ENCODE data around the gene SLC29A1.

The SLC29A1 gene

DNA sequence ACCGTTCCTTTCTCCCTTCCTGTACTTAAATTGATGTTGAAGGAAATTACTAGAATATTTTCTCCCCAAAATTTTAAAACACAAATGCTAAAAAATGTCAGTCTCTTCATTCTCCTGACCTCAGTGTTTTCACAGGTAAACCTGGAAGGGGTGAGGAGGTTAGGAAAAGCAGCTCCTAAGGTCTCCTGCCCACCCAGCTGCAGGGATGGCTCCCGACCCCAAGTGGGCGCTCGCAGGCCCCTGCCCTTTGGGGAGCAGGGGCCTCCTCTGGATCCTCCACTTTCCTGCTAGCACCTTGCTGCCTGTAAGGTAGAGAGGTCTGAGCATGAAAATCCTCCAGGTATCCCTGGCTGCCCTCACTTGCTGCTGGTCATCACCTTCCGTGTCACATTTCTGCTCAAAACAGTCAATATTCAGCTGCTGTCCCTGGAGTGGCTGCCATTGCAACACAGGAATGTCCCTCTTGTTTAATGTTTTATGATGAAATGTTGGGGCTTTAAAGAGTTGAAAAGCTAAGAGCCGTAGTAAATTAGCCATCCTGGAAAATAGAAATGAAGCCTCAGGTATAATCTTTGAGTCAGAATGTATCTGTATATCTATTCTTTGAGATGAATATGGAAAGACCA, 12.6 kb downstream of the SLC29A1 start:
- in situ Hi-C loops (cut with HindIII; ENCODE audit: low sequenced_read_pairs) = no loop called here
- H3K4me3 ChIP-seq (ENCODE audit: low read depth, low read length) = no peak overlapping the region
- TF ChIP-seq, protein P1, sequence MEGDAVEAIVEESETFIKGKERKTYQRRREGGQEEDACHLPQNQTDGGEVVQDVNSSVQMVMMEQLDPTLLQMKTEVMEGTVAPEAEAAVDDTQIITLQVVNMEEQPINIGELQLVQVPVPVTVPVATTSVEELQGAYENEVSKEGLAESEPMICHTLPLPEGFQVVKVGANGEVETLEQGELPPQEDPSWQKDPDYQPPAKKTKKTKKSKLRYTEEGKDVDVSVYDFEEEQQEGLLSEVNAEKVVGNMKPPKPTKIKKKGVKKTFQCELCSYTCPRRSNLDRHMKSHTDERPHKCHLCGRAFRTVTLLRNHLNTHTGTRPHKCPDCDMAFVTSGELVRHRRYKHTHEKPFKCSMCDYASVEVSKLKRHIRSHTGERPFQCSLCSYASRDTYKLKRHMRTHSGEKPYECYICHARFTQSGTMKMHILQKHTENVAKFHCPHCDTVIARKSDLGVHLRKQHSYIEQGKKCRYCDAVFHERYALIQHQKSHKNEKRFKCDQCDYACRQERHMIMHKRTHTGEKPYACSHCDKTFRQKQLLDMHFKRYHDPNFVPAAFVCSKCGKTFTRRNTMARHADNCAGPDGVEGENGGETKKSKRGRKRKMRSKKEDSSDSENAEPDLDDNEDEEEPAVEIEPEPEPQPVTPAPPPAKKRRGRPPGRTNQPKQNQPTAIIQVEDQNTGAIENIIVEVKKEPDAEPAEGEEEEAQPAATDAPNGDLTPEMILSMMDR (IDR thresholded peaks at IDR 0.05; ENCODE audit: low read depth, low read length) = no peak
- DNase-seq (ENCODE audit: low read depth, low spot score) = no peak

DNA sequence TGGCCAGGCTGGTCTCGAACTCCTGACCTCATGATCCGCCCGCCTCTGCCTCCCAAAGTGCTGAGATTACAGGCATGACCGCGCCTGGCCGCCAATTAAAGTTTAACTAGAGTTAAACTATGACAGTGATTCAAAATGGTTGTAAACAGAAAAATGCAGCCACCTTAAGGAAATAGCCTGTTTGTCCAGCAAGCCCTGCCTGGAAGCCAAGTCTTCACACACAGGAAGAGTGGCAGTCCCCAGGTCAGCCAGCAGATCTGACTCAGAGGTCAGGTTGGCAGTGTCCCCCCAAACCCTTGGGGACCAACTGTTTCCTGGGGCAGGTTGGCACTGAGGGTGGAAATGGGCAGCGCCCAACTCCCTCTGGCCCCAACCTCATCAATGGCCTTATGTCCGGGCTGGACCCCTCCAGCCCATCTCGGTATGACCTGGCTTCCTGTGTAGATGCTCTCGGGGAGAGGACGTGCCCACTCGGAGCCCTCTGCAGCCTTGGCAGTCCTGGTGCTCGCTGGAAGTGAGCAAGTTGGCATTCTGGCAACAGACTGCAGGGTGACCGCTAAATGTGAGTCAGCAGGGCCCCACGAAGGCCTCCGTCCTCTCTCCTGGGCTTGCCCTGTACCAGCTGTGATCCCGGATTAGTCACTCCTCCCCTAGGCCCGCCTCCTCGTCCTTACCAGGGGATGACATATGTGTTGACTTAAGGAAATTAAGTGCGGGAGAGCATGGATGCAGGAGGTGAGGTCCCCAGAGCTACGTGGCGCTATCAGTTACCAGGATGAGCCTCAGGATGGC, 13.8 kb downstream of the SLC29A1 start:
- in situ Hi-C loops (cut with HindIII; ENCODE audit: low sequenced_read_pairs) = no loop called here

DNA sequence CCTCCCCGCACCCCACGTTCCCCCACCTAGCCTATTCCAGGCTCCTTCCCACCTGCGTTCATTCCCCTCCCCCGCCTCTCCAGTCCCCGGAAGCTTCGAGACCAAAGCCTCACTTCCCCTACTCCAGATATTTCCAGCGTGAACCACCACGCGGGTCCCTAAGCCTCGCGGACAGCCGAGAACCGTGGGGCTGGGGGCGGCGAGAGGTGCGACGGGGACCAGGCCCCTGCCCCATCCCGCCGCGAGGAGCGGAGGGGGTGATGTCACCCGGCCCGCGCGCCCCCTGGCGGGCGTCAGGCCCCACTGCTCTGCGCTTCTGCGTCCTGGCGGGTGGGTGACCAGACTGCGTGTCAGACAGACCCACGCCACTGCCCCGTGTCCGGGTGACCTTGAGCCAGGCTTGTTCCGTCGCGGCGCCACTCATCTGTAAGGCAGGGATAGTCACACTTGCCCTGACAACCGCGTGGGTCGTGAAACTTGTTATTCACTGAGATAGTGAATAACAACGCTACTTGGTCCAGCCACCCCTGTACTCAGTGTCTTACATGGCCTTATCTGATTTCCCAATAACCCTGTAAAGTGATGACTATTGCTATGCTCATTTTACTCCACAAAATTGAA, 14.5 kb downstream of the SLC29A1 start:
- DNase-seq (ENCODE audit: low read depth, low spot score) = peak; percentile 65
- TF ChIP-seq, protein P1 (IDR thresholded peaks at IDR 0.05; ENCODE audit: low read depth, low read length) = peak; percentile 89
- H3K4me3 ChIP-seq (ENCODE audit: low read depth, low read length) = peak overlapping the region; percentile 58
- in situ Hi-C loops (cut with HindIII; ENCODE audit: low sequenced_read_pairs) = no loop called here

More for the DNA sequence above, 13.8 kb downstream of the SLC29A1 start:
- DNase-seq (ENCODE audit: low read depth, low spot score) = peak; percentile 95
- H3K4me3 ChIP-seq (ENCODE audit: low read depth, low read length) = peak overlapping the region; percentile 58
- TF ChIP-seq, protein P1 (IDR thresholded peaks at IDR 0.05; ENCODE audit: low read depth, low read length) = no peak

DNA sequence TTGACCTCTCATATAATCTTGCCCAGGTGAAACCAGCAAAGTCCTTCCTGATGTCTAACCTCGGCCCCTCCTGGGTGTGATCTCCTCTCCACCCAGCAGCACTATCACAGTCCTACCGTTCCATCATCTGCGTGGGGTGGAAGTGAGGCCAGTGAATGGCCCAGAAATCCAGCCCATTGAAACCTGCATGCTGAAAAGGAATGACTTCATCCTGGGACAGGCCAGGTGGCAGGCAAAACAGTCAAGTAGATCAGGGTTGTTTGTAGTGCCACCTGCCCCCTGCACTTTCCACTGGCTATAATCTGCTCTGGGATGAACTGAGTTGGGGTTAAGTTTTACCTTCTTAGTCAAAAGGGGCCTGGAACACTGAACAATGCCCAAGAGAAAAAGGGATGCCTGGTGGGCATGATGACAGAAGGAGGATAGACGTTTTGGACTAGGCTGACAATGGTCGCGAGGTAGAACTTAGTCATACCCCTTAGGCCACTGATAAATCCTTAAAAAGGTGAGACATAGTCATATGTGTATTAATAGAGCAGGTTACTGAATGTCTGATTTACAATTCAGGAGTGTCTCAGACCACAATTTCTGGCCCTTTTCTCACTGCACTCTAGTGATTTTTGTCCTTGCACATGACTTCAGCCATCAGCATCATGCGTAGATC, 15.4 kb downstream of the SLC29A1 start:
- no peak overlapping the region for H3K4me3 ChIP-seq (ENCODE audit: low read depth, low read length)
- TF ChIP-seq, protein P1 (IDR thresholded peaks at IDR 0.05; ENCODE audit: low read depth, low read length) = no peak
- in situ Hi-C loops (cut with HindIII; ENCODE audit: low sequenced_read_pairs) = no loop called here
- DNase-seq (ENCODE audit: low read depth, low spot score) = no peak

DNA sequence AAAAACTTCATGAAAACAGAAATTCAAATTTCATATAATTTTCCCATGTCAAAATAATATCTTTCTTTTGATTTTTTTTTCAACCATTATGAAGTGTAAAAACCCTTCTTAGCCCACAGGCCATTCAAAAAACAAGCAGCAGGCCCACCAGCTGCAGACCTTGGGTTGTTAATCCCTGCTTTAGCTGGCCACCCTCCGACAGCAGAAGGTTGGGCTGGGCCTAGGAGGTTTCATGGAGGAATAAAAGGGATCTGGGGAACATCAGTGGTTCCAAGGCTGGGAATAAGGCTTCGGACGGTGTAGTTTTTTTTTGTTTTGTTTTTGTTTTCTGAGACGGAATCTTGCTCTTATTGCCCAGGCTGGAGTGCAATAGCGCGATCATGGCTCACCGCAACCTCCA, 19.9 kb downstream of the SLC29A1 start:
- TF ChIP-seq, protein P1 (IDR thresholded peaks at IDR 0.05; ENCODE audit: low read depth, low read length) = no peak
- in situ Hi-C loops (cut with HindIII; ENCODE audit: low sequenced_read_pairs) = no loop called here
- DNase-seq (ENCODE audit: low read depth, low spot score) = no peak
- H3K4me3 ChIP-seq (ENCODE audit: low read depth, low read length) = no peak overlapping the region

DNA sequence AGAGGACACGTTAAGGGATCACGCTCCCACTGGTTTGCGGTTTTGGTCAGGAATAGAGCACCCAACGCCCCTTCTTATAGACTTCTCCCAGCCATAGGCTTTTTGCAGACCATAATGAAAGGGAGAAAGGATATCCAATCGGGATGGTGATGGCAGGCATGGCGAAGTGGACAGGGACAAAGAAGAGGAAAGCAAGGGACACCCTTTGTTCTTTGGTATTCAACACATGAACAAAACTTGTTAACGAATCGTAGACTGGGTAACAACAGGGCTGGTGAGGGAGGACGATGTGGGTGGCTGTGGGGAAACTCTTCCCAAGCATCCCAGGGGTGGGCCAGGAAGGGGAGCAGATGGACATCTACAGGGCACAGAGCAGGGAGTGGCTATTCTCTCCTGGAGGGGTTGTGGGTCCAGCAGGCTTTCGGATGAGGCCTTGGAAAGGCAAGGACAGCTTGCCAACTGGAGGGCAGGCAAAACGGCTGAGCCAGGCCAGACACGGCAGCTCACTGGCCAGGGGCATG, 22.1 kb downstream of the SLC29A1 start:
- H3K4me3 ChIP-seq (ENCODE audit: low read depth, low read length) = peak overlapping the region; percentile 100
- no peak for DNase-seq (ENCODE audit: low read depth, low spot score)
- TF ChIP-seq, protein P1 (IDR thresholded peaks at IDR 0.05; ENCODE audit: low read depth, low read length) = no peak
- in situ Hi-C loops (cut with HindIII; ENCODE audit: low sequenced_read_pairs) = no loop called here

Measured in astrocyte of the spinal cord (primary cell).